H1 (cell line): Measurements from ENCODE around the gene LCP1. TPM values are rescaled to one million over a fixed set of nuclear protein-coding genes. Genes with fewer than 3 reads are reported as not detected.

Experiments used
- BACH1 ChIP-seq: IDR thresholded peaks from 2 replicates; pipeline ENCODE4 v1.6.1; 2012; ENCODE audit warnings: low read length, improper control_type of control experiment
- CBX5 ChIP-seq: fragments of 300-800, 300-1000 bp; sonication (generic); IDR thresholded peaks from 2 replicates; pipeline ENCODE4 v1.7.1; 2016; ENCODE audit warnings: antibody characterized with exemption, low read length, low read depth
- SRF ChIP-seq: IDR thresholded peaks from 2 replicates; pipeline ENCODE4 v1.6.1; 2011; ENCODE audit warnings: mild to moderate bottlenecking, low read depth, low read length, moderate library complexity
- SUZ12 ChIP-seq: fragments of 200-600 bp; sonication (generic); IDR thresholded peaks from 2 replicates; pipeline ENCODE4 v1.6.1; 2012; ENCODE audit warnings: mild to moderate bottlenecking, inconsistent platforms, low read length, moderate library complexity, mixed read lengths
- USF2 ChIP-seq: IDR thresholded peaks from 2 replicates; pipeline ENCODE4 v1.6.1; 2011; ENCODE audit warnings: low read length, improper control_type of control experiment
- YY1 ChIP-seq: IDR thresholded peaks from 2 replicates; pipeline ENCODE4 v1.6.1; 2011; ENCODE audit warnings: low read depth, mild to moderate bottlenecking, low read length
- polyA plus RNA-seq, 7 experiments: library from polyadenylated mRNA; depleted of rRNA in 3 of 7; stranded (reverse) in 5 of 7; unstranded in 2 of 7; fragments of >200 nt in 5 of 7; fragments of 200-250 nt in 2 of 7; gene quantifications; 1 replicate in 5 of 7; 2 replicates in 1 of 7; 4 replicates in 1 of 7; pipeline versions ENCODE4 v1.2.1 to v1.2.3, GENCODE V29; 2011 to 2013; ENCODE audit warnings: missing spikeins in 2 of 7, mixed read lengths in 2 of 7
- total RNA-seq: library from RNA; stranded (reverse); fragmentation: NEBNext Ultra II Directional; extraction: Animal tissue kit (Norgen Biotek cat#: 25700); gene quantifications from 2 replicates; pipeline ENCODE4 v1.2.1, GENCODE V29; 2021

The LCP1 gene
- total and polyA plus RNA-seq, 2 of the 8 experiments (the other 6 are each of a cell fraction or from before 2014, with no cell fraction given), result 0.65 to 4.3 TPM

- no peak for TF ChIP-seq USF2
- no peak for TF ChIP-seq CBX5
- no peak for TF ChIP-seq YY1
- TF ChIP-seq BACH1, result no peak
- no peak for TF ChIP-seq SUZ12
- TF ChIP-seq SRF, result no peak
Measured at GRCh38 chr13:46121033-46121432, 60.9 kb downstream of the LCP1 start (continued).
